Lower lobe of right lung (tissue), 2 donors: ENCODE measurements around the gene TAF11. TPM values are rescaled to one million over a fixed set of nuclear protein-coding genes. Genes with fewer than 3 reads are reported as not detected.

Source experiments
- ATAC-seq, 2 donors: fragments of 200-7000 bp; cut with Tn5 transposase; one replicate each; pipeline ENCODE4 v1.9.1; 2020 to 2022; ENCODE audit warnings: mild to moderate bottlenecking in 2 of 2, moderate library complexity in 2 of 2
- DNase-seq: peaks from one replicate; pipeline ENCODE4 v3.0.0-alpha.2; 2020
- H3K27ac ChIP-seq: fragments of 200-600 bp; one replicate; pipeline ENCODE4 v1.8.0; 2022
- H3K27me3 ChIP-seq: fragments of 200-600 bp; one replicate; pipeline ENCODE4 v1.8.0; 2022; ENCODE audit warnings: low read depth
- H3K36me3 ChIP-seq: fragments of 200-600 bp; one replicate; pipeline ENCODE4 v1.8.0; 2022; ENCODE audit warnings: mild to moderate bottlenecking
- H3K4me1 ChIP-seq: fragments of 200-600 bp; one replicate; pipeline ENCODE4 v1.8.0; 2022
- H3K4me3 ChIP-seq: fragments of 200-600 bp; one replicate; pipeline ENCODE4 v1.8.0; 2022; ENCODE audit warnings: mild to moderate bottlenecking
- H3K9me3 ChIP-seq: fragments of 200-600 bp; one replicate; pipeline ENCODE4 v1.8.0; 2022
- CTCF ChIP-seq: fragments of 200-600 bp; IDR thresholded peaks from one replicate; pipeline ENCODE4 v1.8.0; 2022; ENCODE audit warnings: antibody characterized with exemption, mild to moderate bottlenecking
- intact Hi-C: fragments of 100-400 bp; cut with DNase I; formaldehyde crosslinking; loops from one replicate; pipeline ENCODE4 v1.11.0; 2022
- total RNA-seq: library from RNA; stranded (reverse); fragmentation: NEBNext Ultra II Directional; extraction: Animal tissue kit (Norgen Biotek cat#: 25700); gene quantifications from one replicate; pipeline ENCODE4 v1.2.1, GENCODE V29; 2021
- donor health status: DM: no; HTN: yes; CAD: no; lungs with severe emphysema.

The TAF11 gene
- total RNA-seq, 1 donor from 2014 or later, result 20.7 TPM

GRCh38 chr6:34839666-34840352, 48.0 kb downstream of the TAF11 start:
- DNase-seq (no peak), ATAC-seq (peak in 1 of 2 donors; percentile 19)
- Histone ChIP-seq H3K9me3 (no peaks in the 10 kb centered on the region), H3K4me3 (no peak overlapping the region), H3K36me3 (peaks cover 32% of the 10 kb centered on the region), H3K4me1 (no peaks in the 10 kb centered on the region), H3K27me3 (no peaks in the 10 kb centered on the region), H3K27ac (no peak overlapping the region)
- intact Hi-C loops, result no loop called here
- TF ChIP-seq CTCF, result no peak

GRCh38 chr6:34837528-34837927, 50.3 kb downstream of the TAF11 start:
- TF ChIP-seq CTCF, result no peak
- ATAC-seq (no peak), DNase-seq (no peak)
- intact Hi-C loops, result no loop called here
- H3K4me3 ChIP-seq, result no peak overlapping the region
- no peaks in the 10 kb centered on the region for H3K4me1 ChIP-seq
- peaks cover 40% of the 10 kb centered on the region for H3K36me3 ChIP-seq
- H3K27ac ChIP-seq, result no peak overlapping the region
- no peaks in the 10 kb centered on the region for H3K9me3 ChIP-seq
- no peaks in the 10 kb centered on the region for H3K27me3 ChIP-seq

- no peak overlapping the region for H3K27ac ChIP-seq
Measured at GRCh38 chr6:34836451-34836850, 51.4 kb downstream of the TAF11 start.

GRCh38 chr6:34836008-34836407, 51.8 kb downstream of the TAF11 start:
- DNase-seq, result no peak
- intact Hi-C loops, result no loop called here

More at GRCh38 chr6:34836451-34836850, 51.4 kb downstream of the TAF11 start:
- Histone ChIP-seq H3K9me3 (no peaks in the 10 kb centered on the region), H3K4me1 (no peaks in the 10 kb centered on the region), H3K36me3 (peaks cover 43% of the 10 kb centered on the region), H3K27me3 (no peaks in the 10 kb centered on the region), H3K4me3 (no peak overlapping the region)
- no peak for TF ChIP-seq CTCF
- DNase-seq (no peak), ATAC-seq (no peak)
- intact Hi-C loops, result no loop called here

GRCh38 chr6:34834789-34835518, 52.9 kb downstream of the TAF11 start:
- H3K27ac ChIP-seq, result no peak overlapping the region
- no peak for DNase-seq
- ATAC-seq, result peak; percentile 39 to 51
- no peaks in the 10 kb centered on the region for H3K27me3 ChIP-seq
- TF ChIP-seq CTCF, result no peak
- H3K36me3 ChIP-seq, result peaks cover 47% of the 10 kb centered on the region
- no peaks in the 10 kb centered on the region for H3K9me3 ChIP-seq
- H3K4me1 ChIP-seq, result no peaks in the 10 kb centered on the region
- intact Hi-C loops, result no loop called here
- H3K4me3 ChIP-seq, result no peak overlapping the region

More at GRCh38 chr6:34836008-34836407, 51.8 kb downstream of the TAF11 start:
- no peak overlapping the region for H3K27ac ChIP-seq
- H3K27me3 ChIP-seq, result no peaks in the 10 kb centered on the region
- no peak overlapping the region for H3K4me3 ChIP-seq
- no peak for TF ChIP-seq CTCF
- no peaks in the 10 kb centered on the region for H3K9me3 ChIP-seq
- no peak for ATAC-seq
- H3K4me1 ChIP-seq, result no peaks in the 10 kb centered on the region
- peaks cover 46% of the 10 kb centered on the region for H3K36me3 ChIP-seq
